ENCODE data around the gene ALDH7A1.
"Not testable (repeated sequence)": the region's sequence is repeated elsewhere in the genome, so short reads cannot be mapped to it uniquely, and the experiment has no call there.

Gene ALDH7A1

DNA sequence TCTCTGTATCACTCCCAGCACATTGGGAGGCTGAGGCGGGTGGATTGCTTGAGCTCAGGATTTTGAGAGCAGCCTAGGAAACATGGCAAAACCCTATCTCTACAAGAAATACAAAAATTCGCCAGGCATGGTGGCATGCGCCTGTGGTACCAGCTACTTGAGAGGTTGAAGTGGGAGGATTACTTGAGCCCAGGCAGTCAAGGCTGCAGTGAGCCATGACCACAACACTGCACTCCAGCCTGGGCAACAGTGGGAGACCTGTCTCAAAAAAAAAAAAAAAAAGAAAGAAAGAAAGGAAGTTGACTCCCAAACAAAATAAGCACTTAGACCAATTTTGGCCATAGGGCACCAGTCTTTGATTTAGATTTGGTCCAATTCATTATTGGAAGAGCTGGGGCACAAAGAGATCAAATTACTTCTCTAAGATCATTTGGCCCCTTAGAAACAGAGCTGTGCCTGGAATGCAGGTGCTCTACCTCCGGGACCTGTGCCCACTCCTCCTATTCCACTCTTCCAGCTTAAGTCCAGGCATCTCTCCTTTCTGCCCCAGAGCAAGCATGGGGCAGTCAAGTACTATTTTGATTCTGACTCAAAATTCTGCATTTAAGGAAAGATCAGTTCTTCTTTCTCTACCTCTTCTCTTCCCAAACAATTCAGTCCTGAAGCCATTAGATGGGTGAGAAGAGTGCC lies 59.0 kb downstream of the ALDH7A1 start:
- no peak for DNase-seq (ENCODE audit: low read depth in 3 of 3, low spot score in 1 of 3)

DNA sequence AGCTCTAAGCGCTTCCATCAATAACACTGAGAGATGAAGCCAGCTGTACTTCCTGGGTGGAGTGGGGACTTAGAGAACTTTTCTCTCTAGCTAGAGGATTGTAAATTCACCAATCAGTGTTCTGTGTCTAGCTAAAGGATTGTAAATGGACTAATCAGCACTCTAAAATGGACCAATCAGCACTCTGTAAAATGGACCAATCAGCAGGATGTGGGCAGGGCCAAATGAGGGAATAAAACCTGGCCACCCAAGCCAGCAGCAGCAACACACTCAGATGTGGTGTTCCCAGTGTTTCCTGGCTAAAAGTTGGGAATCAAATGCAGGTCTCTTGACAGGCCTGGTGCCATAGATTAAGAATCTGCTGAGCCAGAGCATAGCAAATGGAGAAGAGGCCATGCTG lies 60.5 kb downstream of the ALDH7A1 start:
- no peak for DNase-seq (ENCODE audit: low read depth in 3 of 3, low spot score in 1 of 3)

DNA sequence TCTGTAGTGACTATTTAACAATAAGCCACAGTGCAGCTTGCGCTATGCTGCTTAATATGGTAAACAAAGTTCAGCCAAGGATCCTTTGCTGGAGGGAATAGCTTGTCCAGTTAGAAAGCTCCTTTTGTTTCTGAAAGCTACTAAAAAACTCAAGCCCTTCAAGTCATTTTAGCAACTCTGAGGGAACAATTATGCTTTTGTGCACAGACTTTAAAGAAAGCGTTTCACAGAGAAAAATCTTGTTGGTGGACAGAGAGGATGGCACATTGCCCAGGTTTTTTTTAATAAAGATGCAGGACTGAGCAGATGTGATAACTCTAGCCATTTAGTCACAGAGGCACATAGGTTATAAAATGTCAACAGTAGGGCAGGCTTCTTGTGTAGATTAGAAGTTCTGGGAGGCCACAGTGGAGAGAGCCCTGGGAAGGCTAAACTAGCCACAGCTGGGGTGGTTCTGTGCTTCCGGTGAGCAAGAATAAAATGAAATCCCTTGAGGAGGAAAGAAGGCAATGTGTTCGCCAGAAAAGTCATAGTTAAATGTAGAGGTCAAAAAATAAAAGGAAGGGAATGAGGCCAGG lies 63.4 kb downstream of the ALDH7A1 start:
- no peak for DNase-seq (ENCODE audit: low read depth in 3 of 3, low spot score in 1 of 3)

DNA sequence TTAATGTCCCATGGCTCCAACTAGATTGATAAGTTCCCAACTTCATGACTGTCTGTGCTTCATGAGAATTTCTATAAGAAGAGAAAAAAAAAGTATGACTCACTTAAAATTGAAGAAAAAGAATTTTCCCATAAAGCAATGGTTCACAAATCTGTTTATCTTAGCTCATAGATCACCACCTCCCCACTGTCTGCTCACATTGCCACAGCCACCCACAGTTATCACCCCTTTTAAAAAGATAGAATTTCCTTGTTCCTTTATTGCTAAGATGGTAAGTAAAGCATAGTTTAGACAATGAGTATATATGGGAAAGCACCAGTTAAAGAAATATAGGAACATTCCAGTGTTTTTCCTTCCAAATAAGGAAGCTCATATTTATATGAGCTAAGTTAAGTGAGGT lies 67.1 kb downstream of the ALDH7A1 start:
- no peak for DNase-seq (ENCODE audit: low read depth in 3 of 3, low spot score in 1 of 3)

DNA sequence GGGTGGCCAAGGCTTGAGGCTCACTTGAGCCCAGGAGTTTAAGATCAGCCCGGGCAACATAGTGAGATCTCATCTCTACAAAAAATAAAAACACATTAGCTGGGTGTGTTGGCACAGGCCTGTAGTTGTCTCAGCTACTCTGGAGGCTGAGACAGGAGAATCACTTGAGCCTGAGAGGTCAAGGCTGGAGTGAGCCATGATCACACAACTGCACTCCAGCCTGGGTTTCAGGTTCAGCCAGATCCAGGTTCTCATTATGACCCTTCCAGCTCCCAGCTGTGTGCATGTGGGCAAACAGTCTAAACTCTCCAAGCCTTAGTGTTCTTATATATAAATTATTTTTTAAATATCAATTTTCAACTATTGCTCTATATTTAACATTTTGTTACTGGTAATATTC lies 67.9 kb downstream of the ALDH7A1 start:
- no peak for DNase-seq (ENCODE audit: low read depth in 3 of 3, low spot score in 1 of 3)

DNA sequence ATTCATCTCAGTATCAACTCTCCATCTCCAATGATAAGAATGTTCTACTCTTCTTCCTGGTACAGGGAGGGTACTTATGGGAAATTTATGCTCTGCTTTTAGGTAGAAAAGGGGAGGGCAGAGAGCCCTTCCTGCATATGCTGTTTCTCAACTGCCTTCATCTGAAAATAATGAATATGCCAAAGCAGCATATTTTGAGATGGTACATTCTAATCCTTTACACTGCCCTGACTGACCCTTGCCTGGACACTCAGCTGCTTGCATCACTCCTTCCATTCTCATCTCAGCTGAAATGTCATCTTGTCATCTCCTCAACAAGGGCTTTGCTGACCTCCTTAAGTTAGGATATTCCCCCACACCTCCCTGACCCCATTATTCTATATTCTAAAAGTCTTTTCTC lies 68.5 kb downstream of the ALDH7A1 start:
- DNase-seq (ENCODE audit: low read depth in 3 of 3, low spot score in 1 of 3) = no peak

DNA sequence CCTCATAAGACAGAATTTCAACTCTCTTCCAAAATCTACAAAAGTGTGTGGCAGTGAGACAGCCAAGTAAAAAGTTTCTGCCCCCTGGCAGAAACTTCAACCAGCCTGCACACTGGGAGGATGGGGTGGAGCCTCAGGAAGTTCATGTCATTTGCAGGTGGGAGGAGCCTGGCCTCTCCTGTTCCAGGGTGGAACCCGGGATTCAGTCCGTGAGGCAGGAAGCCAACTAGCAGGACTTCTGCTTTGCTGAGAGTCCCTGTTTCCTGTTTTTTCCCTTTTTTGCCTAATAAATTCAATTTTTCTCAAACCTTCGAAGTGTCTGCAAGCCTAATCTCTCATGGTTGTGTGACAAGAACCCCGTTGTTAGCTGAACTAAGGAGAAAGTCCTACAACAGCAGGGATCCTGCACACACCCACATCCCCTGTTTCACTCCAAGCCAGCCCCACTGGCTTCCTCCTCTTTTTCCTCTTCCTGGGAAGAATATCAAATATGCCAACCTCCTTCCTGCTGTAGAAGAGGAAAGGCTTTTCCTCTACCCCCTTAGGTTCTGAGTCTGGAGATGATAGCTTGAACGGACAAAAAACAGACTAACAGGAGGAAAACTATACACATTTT lies 69.3 kb downstream of the ALDH7A1 start:
- no peak for DNase-seq (ENCODE audit: low read depth in 3 of 3, low spot score in 1 of 3)

DNA sequence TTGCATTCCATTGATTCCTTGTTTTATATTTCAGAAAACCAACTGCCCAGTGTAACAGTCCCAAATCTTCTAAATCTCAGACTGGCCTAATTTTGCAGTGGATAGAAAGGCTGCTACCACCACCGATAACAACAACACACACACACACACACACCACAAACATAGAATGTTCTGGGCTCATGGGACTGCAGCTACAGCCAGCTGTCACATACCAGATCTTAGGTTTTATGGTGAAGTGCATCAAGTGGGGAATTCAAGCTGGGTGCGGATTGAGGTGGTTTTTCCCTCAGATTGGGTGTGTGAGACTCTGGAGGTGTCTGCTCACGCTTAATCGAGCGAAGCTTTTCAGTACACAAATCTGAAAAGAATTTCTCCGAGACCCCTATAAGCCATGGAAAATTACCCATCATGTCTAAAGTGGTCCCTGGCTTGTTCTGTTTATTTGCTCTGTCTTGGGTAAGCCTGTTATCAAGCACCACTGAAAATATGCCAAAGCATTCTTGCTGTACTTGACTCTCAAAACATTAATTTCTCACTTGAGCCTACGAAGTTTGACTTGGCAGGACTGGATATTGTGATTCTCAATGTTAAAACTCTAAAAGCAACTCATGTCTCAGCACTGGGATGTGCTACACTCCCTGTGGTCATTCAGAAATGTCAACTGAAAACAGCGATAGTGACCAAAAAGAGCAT lies 71.1 kb downstream of the ALDH7A1 start:
- DNase-seq (ENCODE audit: low read depth in 3 of 3, low spot score in 1 of 3) = no peak

DNA sequence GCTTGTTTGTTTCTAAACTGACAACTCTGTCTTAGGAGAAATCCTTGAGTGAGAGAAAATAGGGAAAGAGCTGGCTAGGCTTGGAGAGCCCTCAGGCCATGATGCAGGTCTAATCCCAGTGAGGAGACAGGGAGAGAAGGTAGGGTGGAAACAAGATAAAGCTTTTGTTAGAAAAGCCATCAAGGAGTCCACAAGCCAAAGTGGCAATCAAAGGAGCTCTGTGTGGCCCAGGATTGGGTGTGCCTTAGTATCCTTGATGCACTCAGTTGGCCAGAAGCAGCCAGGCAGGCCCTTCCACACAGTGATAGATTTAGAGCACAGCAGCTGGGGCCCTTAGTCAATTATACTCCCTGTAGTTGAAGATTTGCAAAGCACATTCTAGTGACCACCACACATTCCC lies 73.9 kb downstream of the ALDH7A1 start:
- DNase-seq (ENCODE audit: low read depth in 3 of 3, low spot score in 1 of 3) = no peak

DNA sequence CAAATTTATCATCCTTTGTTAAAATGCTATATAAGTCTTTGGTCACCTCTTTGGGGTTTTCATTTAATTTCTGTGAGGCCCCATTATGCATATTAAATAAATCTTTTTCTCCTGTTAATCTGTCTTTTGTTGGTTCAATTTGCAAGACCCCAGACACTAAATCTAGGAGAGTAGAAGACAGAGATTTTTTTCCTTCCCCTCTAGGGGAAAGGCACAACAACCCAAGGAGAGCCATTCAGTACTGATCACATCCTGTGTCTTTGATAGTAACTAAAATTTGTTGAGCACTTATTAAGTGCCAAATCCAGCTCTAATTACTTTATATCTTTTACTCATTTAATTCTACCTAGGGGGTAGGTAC lies 74.4 kb downstream of the ALDH7A1 start:
- no peak for DNase-seq (ENCODE audit: low read depth in 3 of 3, low spot score in 1 of 3)

DNA sequence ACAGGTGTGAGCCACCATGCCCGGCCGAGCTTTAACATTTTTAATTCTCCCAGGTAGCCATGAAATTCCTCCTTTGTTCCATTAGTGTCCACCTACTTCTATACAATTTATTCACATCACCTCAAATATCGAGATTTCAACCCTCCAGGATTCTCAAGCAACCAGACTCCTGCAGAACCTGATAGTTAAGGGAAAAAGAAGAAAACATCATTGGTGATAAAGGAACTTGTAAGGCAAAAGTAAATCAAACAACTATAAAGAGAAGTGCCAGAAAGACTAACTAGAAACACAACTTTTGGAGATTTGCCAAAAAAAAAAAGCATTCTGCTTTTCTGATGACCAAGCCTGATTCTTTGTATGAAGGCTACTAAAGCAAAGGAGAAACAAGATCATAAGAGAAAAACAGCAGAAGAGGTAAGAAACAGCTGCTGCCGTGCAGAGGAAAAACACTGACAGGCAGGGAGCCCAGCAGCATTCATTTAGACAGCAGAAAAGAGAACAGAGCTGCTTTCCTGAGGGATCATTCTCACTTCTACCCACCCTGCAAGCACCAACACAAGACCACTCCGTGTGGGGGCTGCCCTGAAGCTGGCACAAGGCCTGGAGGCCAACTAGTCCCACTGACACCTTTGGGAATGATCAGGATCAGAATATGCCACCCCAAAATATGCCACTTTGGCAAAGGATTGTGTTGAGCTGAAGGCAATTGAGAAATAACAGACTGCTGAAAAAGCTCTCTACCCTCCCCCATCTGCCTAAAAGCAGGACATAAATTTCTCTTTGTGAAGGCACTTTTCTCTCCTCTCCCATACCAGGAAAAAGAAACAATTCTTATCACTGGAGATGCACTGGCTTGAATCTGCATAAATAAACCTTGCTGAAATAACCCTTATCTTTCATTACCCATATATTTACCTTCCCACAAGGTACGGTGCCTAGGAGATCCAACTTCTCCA lies 75.1 kb downstream of the ALDH7A1 start:
- no peak for DNase-seq (ENCODE audit: low read depth in 3 of 3, low spot score in 1 of 3)

DNA sequence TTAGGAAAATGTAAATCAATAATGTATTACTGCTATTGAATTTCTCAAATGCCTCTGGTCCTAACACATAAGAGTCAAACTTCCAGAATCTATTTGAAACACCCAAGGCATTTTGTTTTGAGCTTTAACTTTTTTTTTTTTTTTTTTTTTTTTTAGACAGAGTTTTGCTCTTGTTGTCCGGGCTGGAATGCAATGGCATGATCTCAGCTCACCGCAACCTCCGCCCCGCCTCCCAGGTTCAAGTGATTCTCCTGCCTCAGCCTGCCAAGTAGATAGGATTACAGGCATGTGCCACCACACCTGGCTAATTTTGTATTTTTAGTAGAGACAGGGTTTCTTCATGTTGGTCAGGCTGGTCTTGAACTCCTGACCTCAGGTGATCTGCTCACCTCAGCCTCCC lies 75.8 kb downstream of the ALDH7A1 start:
- not testable (repeated sequence) for DNase-seq (ENCODE audit: low read depth in 3 of 3, low spot score in 1 of 3)

DNA sequence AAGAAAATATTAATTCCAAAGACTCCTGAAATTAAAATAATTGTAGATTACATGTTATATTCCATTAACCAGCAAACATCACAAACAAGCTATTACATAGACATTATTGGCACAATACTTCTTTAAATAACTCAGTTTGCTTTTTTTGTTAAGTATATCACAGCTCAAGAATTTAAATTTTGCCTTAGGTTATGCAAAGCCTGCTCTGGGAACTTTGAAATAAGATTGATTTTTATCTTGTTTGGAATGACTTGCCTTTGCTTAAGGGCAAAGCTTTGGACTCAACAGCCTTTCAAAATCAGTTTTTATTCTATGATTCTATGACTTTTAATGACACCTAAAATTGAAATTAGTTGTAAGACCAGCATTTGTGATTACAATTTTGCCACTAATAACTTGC lies 78.2 kb downstream of the ALDH7A1 start:
- DNase-seq (ENCODE audit: low read depth in 3 of 3, low spot score in 1 of 3) = no peak

DNA sequence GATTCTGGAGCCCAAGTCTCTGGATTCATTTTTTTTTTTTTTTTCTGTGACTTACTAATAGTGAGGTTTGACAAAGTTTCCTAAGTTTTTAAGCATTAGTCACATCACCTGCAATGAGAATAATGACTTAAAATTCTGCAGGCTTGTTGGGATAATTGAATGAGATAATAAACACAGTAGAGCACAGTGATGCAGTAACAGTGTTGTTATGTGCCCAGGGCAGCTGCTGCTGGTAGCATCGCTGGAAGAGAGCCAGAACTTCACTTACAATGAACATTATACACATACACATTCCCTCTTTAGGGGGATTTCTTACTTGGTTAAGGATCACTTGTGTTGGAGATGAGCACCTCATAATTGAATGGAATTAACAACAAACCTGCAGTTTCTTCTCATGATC lies 78.9 kb downstream of the ALDH7A1 start:
- no peak for DNase-seq (ENCODE audit: low read depth in 3 of 3, low spot score in 1 of 3)

DNA sequence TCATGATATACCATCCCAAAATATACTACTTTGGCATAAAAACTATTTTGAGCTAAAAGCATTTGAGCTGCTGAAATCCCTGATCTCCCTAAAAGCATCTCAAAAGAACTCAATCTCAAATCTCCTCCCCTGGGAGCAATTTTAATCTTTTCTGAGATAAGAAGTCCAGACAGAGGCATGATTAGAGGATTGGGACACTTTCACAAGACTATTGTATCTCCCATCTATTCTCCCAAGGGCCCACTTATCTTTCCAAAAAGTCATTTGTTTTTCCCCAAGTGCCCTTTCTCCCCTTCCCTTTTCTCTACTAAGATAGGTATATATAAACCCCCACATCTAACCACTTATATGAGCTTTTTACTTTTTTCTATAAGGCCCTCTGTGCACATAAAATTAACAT lies 79.7 kb downstream of the ALDH7A1 start:
- DNase-seq (ENCODE audit: low read depth in 3 of 3, low spot score in 1 of 3) = no peak

DNA sequence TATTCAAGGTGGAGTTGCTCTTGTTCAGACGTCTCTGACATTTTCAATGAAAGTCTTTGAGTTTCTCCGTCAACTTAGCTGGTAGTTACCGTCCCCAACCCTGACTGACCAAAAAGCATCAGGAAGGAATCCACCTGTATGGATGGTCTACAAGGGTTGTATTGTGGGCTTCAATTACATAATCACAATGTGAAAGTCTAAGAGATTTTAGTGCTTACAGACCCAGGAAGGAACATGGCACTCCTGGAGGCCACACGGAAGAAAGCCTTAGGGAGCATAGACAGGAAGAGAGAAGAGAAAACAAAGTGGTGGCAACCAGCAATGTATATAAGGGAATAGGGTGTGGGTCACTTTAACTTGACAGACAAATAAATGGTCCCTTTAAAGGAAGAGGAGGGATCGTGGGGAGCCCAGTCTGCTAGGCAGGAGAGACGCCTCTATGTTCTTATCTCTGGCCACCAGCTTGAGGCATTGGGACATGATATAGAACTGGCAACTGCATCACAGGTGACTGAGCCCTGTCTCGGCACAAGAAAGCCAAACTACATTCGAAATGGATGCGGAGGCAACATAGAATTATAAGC lies 80.4 kb downstream of the ALDH7A1 start:
- DNase-seq (ENCODE audit: low read depth in 3 of 3, low spot score in 1 of 3) = no peak

DNA sequence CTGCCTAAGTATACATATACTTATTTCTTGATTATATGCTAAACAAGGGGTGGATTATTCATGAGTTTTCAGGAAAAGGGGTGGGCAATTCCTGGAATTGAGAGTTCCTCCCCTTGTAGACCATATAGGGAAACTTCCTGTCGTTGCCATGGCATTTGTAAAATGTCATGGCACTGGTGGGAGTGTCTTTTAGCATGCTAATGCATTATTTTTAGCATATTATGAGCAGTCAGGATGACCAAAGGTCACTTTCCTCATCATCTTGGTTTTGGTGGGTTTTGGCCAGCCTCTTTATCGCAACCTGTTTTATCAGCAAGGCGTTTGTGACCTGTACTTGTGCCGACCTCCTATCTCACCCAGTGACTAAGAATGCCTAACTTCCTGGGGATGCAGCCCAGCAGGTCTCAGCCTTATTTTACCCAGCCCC lies 80.9 kb downstream of the ALDH7A1 start:
- DNase-seq (ENCODE audit: low read depth in 3 of 3, low spot score in 1 of 3) = no peak

DNA sequence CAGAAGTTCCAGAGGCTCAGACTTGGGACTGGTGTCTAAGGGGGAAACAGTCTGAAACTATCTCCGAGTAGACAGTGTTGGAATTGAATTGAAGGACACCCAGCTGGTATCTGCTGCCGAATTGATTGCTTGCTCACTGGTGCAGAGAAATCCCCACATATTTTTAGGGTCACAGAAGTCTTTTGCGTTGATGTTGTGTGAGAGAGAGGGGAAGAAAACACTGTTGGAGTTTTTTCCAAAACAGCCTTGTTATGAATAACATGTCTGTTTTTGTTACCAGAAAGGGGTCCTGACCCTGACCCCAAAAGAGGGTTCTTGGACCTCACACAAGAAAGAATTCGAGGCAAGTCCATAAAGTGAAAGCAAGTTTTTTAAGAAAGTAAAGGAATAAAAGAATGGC lies 81.3 kb downstream of the ALDH7A1 start:
- no peak for DNase-seq (ENCODE audit: low read depth in 3 of 3, low spot score in 1 of 3)

DNA sequence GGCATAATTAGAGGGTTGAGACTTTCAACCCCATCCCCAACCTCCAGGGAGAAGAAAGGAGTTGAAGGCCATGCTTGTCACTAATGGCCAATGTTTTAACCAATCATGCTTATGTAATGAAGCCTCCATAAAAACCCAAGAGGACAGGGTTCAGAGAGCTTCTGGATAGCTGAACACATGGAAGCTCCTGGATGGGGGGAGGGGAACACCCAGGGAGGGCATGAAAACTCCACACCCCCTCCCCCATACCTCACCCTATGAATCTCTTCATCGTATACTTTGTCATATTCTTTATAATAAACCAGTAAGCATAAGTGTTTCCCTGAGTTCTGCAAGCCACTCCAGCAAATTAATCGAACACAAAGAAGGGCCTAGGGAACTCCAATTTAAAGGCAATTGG lies 81.7 kb downstream of the ALDH7A1 start:
- DNase-seq (ENCODE audit: low read depth in 3 of 3, low spot score in 1 of 3) = no peak

DNA sequence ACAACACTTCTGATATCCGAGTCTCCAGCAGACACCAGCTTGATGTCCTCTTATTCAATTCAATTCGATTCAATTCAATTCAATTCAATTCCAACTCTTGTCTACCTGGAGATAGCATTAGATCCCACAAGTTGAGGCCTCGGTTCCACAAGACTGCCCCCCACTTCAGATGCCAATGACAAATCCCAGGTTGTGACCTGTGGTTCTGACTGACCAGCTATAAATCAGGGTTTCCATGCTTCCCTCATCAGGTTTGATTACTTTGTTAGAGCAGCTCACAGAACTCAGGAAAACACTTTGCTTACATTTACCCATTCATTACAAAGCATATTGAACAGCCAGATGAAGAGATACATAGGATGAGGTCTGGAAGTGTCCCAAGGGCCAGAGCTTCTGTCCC lies 82.6 kb downstream of the ALDH7A1 start:
- DNase-seq (ENCODE audit: low read depth in 3 of 3, low spot score in 1 of 3) = no peak

DNA sequence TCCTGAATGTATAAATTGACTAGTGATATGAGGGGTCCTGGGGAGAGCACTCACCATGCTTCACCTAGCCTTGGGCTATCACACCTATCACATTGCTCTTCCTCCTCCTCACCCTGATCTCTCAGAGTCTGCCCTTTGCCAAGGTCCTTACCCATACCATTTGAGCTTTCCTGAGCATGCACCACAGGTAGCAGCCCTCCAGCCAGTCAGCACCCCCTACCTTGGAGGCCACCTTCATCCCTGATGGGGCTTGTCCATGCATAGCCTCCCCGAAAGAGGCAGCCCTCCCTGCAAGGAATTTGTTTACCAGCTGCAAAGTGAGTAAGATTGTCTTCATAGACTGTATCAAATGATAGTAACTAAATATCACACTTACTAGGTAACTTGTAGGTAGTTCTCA lies 83.1 kb downstream of the ALDH7A1 start:
- no peak for DNase-seq (ENCODE audit: low read depth in 3 of 3, low spot score in 1 of 3)

Measured in stimulated activated CD4-positive, alpha-beta T cell treated with anti-CD3 and anti-CD28 coated beads, TNF-alpha, amount 100 ng/mL, for 1 hour (primary cell).